Suppressor macrophage treated with lipopolysaccharide for 1 hour (primary cell): Measurements from ENCODE around the gene POTEE.
"Not testable (repeated sequence)": the region's sequence is repeated elsewhere in the genome, so short reads cannot be mapped to it uniquely, and the experiment has no call there.

ENCODE experiments used
- DNase-seq, 3 donors: peaks; one replicate each; pipeline ENCODE4 v3.0.0-alpha.2; 2020 to 2022

The POTEE gene

GRCh38 chr2:131209030-131209772 is at the start of gene POTEE:
Gene POTEE, plus strand, starts transcription at chr2:131209536. Its CDS starts 8,867 bp downstream, at chr2:131218403.
- DNase-seq, result not testable (repeated sequence)

GRCh38 chr2:131165562-131165961 is 43.8 kb upstream of the POTEE start:
- not testable (repeated sequence) for DNase-seq

- DNase-seq, result no peak
Measured at GRCh38 chr2:131168538-131168937, 40.8 kb upstream of the POTEE start.

- not testable (repeated sequence) for DNase-seq
Measured at GRCh38 chr2:131178050-131178449, 31.3 kb upstream of the POTEE start.

GRCh38 chr2:131178721-131179418 is 30.5 kb upstream of the POTEE start:
- DNase-seq, result not testable (repeated sequence)

GRCh38 chr2:131181451-131181850 is 27.9 kb upstream of the POTEE start:
- DNase-seq, result not testable (repeated sequence)

GRCh38 chr2:131193421-131193820 is 15.9 kb upstream of the POTEE start:
- DNase-seq, result not testable (repeated sequence)

- not testable (repeated sequence) for DNase-seq
Measured at GRCh38 chr2:131196186-131196585, 13.2 kb upstream of the POTEE start.

GRCh38 chr2:131201098-131201497 is 8.2 kb upstream of the POTEE start:
- no peak for DNase-seq

- not testable (repeated sequence) for DNase-seq
Measured at GRCh38 chr2:131207839-131208238, 1.5 kb upstream of the POTEE start.

- DNase-seq, result not testable (repeated sequence)
Measured at GRCh38 chr2:131209773-131210104, 403 bp downstream of the POTEE start.

GRCh38 chr2:131210434-131211211 is 1.3 kb downstream of the POTEE start:
- not testable (repeated sequence) for DNase-seq

- not testable (repeated sequence) for DNase-seq
Measured at GRCh38 chr2:131217238-131217986, 8.1 kb downstream of the POTEE start.

- not testable (repeated sequence) for DNase-seq
Measured at GRCh38 chr2:131235543-131236449, 26.5 kb downstream of the POTEE start.
